Mucosa of rectum (tissue), 2 donors: Measurements from ENCODE around the gene CCDC191.

Experiments
- H3K27ac ChIP-seq, 2 donors: one replicate each; pipeline ENCODE4 v1.7.0; 2013; ENCODE audit warnings: inconsistent platforms in 2 of 2, low read depth in 2 of 2, low read length in 2 of 2
- H3K27me3 ChIP-seq, 2 donors: one replicate each; pipeline ENCODE4 v1.7.0; 2013; ENCODE audit warnings: low read length in 2 of 2; ENCODE audit not compliant: control insufficient read depth in 2 of 2, insufficient read depth in 2 of 2
- H3K36me3 ChIP-seq, 2 donors: one replicate each; pipeline ENCODE4 v1.7.0; 2013; ENCODE audit warnings: low read length in 2 of 2; ENCODE audit not compliant: control insufficient read depth in 2 of 2, insufficient read depth in 2 of 2
- H3K4me1 ChIP-seq, 2 donors: one replicate each; pipeline ENCODE4 v1.7.0; 2013; ENCODE audit warnings: low read length in 2 of 2, mild to moderate bottlenecking in 1 of 2; ENCODE audit not compliant: control insufficient read depth in 2 of 2, insufficient read depth in 2 of 2
- H3K4me3 ChIP-seq, 2 donors: one replicate each; pipeline ENCODE4 v1.7.0; 2013; ENCODE audit warnings: low read length in 2 of 2
- H3K9ac ChIP-seq, 2 donors: one replicate each; pipeline ENCODE4 v1.7.0; 2013; ENCODE audit warnings: low read length in 2 of 2, low read depth in 1 of 2, mild to moderate bottlenecking in 1 of 2
- H3K9me3 ChIP-seq, 2 donors: one replicate each; pipeline ENCODE4 v1.7.0; 2013; ENCODE audit warnings: low read length in 2 of 2; ENCODE audit not compliant: control insufficient read depth in 2 of 2
- donor health status: healthy.
- donor health status: Normal muscosa, but diverticular disease.

CCDC191 gene

GRCh38 chr3:113946831-113947230 is 109.5 kb downstream of the CCDC191 start:
- Histone ChIP-seq H3K9ac (peak overlapping the region in 1 of 2 donors; percentile 61), H3K27ac (peak overlapping the region; percentile 71 to 81), H3K9me3 (no peaks in the 10 kb centered on the region), H3K27me3 (no peaks in the 10 kb centered on the region), H3K4me1 (peaks cover 8 to 9% of the 10 kb centered on the region in 2 donors), H3K36me3 (peaks cover 0 to 4% of the 10 kb centered on the region in 2 donors), H3K4me3 (peak overlapping the region; percentile 82 to 84)

DNA sequence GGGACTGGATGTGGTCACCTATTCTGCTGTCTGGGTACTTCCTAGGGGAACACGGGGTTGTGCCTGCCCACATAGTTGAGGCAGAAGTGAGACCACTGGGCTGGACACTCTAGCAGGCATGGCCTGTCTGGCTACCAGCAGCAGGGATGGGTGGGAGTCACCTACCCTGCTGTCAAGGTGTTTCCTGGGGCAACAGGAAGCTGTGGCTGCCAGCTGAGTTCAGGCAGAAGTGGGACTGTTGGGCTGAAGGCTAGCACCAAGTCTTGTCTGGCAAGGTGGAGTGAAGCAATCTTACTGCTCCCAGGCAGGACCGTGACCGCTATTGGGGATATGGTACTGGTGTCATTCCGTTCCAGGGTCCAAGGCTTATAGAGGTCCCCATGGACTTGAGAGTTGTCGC is 128.8 kb downstream of the CCDC191 start:
- Histone ChIP-seq H3K9me3 (no peaks in the 10 kb centered on the region), H3K27me3 (no peaks in the 10 kb centered on the region), H3K27ac (no peak overlapping the region), H3K9ac (no peak overlapping the region), H3K36me3 (peaks cover 0 to 2% of the 10 kb centered on the region in 2 donors), H3K4me3 (no peak overlapping the region), H3K4me1 (no peaks in the 10 kb centered on the region)

DNA sequence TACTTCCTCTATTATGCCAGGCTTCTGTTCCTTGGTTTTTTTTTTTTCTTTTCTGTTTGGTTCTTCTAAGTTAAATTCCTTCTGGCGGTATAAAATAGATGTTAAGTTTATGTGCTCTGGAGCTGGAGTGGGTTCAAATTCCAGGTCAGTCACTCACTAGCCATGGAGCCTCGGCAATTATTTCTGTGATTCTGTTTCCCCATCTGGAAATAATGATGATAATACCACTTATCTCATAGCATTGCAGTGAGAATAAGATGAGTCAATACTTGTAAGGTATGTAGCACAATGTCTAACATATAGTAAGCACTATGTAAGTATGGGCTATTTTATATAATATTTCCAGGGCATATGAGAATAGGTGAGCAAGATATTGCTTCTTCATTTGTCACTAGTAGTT is 141.7 kb downstream of the CCDC191 start:
- Histone ChIP-seq H3K9ac (no peak overlapping the region), H3K4me1 (no peaks in the 10 kb centered on the region), H3K4me3 (no peak overlapping the region), H3K27ac (no peak overlapping the region), H3K9me3 (no peaks in the 10 kb centered on the region), H3K36me3 (peaks cover 0 to 2% of the 10 kb centered on the region in 2 donors), H3K27me3 (no peaks in the 10 kb centered on the region)
